Inferior parietal cortex (tissue), 1 donor: ENCODE results near the gene MARF1.
"Not testable (repeated sequence)": the region's sequence is repeated elsewhere in the genome, so short reads cannot be mapped to it uniquely, and the experiment has no call there.

Experiments
- DNase-seq: peaks from one replicate; pipeline ENCODE4 v3.0.0-alpha.2; 2016; ENCODE audit errors: extremely low spot score

Gene MARF1

GRCh38 chr16:15572329-15573001, 70.5 kb downstream of the MARF1 start:
- DNase-seq = no peak

DNA sequence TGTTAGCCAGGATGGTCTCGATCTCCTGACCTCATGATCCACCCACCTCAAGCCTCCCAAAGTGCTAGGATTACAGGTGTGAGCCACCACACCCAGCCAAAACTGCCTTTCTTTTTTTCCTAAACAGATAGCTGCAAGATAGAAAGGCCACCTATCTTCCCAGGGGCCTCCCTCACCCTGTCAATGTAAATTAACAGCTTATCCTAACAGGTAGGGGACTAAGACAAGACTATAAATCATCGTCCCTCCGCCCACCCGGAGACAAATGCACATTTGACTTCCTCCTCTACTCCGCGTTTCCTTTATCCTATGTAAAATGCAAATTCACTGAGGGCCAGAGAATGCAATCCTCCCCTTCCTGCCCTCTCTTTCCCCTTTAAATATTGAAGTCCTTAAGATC, 71.4 kb downstream of the MARF1 start:
- DNase-seq = no peak

DNA sequence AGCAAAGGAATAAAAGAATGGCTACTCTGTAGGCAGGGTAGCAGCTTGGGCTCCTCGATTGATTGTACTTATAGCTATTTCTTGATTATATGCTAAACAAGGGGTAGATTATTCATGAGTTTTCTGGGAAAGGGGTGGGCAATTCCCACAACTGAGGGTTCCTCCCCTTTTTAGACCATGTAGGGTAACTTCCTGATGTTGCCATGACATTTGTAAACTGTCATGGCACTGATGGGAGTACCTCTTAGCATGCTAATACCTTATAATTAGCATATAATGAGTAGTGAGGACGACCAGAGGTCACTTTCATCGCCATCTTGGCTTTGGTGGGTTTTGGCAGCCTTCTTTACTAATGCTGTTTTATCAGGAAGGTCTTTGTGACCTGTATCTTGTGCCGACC, 72.3 kb downstream of the MARF1 start:
- not testable (repeated sequence) for DNase-seq

- no peak for DNase-seq
Observed at GRCh38 chr16:15567823-15568222, 75.1 kb downstream of the MARF1 start.

GRCh38 chr16:15566095-15566494, 76.9 kb downstream of the MARF1 start:
- no peak for DNase-seq

- no peak for DNase-seq
Observed at GRCh38 chr16:15564604-15565339, 78.2 kb downstream of the MARF1 start.

- no peak for DNase-seq
Observed at GRCh38 chr16:15559176-15559575, 83.8 kb downstream of the MARF1 start.

GRCh38 chr16:15557258-15557657, 85.7 kb downstream of the MARF1 start:
- DNase-seq = no peak

DNA sequence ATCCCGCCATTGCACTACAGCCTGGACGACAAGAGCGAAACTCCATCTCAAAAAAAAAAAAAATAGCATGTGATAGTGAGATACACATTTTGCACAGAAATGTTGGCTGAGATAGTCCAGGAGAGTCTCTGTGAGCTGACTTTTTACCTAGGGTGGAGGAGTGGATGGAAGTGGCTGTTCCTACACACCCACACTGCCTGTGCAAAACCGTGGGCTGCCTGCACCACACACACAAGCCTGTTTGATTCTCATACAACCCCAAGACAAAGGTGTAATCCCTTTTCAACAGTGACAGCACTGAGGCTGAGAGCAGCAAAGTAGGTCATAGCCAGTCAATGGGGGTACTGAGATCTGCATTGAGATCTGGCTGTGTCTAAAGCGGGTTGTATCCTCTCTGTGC, 86.8 kb downstream of the MARF1 start:
- no peak for DNase-seq

DNA sequence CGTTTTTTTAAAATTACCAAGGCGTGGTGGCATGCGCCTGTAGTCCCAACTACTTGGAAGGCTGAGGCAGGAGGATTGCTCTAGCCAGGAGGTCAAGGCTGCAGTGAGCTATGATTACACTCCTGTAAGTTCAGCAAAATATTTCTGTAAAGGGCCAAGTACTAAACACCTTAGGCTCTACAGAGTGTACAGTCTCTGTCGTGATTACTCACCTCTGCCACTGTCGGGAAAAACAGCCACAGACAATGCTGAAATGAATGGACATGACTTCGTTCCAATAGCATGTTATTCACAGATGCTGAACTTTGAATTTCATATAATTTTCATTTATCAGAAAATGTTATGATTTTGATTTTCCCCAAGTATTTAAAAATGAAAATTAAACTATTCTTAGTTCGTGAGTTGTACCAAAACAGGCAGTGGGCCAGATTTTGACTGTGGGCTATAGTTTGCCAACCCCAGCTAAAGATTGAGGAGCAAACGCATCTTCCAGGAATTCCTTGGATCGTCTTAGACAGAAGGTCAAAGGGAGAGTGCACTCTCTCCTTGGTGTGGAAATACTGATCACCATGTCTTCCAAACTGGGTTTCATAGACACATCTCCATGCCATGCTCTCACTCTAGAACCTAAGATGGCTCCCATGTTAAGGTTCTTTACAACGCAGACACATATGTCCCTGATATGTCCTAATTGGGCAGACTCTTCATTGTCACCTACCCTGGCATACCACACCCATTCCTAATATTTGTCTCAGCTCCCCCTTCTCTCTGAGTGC, 89.5 kb downstream of the MARF1 start:
- DNase-seq = no peak

DNA sequence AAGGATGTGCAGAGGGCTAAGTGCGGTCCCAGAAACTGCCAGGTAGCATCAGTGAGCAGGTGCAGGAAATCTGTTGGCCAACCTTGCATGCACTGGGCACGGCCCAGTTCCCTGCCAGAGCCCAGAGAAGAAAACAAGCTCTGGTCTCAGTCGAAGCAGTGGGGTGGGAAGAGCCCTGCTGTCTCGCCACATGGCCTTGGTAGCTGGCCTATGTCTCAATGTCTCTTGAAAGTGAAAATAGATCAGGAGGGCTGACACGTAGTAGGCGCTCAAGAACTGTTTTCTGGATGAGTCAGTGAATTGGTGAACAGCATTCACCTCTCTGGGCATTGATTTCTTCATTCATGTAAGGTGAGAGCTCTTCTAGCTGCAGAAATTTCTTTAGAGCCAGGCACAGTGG, 90.4 kb downstream of the MARF1 start:
- no peak for DNase-seq

DNA sequence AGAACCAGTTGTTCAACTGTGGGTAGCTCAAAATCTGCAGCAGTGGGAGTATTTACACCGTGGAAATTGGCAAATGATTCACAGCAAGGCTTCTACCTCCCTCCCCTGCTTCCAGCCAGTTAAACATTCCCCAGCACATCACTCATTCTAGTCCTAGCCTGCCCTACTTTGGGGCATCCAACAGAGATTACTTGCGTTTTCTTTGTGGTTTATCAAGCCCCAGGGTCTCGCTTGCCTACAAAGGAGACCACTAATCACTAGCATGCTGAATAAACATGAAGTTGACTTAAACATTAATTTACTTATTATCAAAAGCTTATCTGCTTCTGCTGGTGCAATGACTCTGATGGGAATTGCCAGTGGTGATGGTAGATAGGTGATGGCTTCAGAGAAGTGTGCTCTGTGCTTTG, 94.5 kb downstream of the MARF1 start:
- DNase-seq = no peak

- no peak for DNase-seq
Observed at GRCh38 chr16:15547768-15548096, 95.2 kb downstream of the MARF1 start.

GRCh38 chr16:15547072-15547767, 95.7 kb downstream of the MARF1 start:
- not testable (repeated sequence) for DNase-seq

DNA sequence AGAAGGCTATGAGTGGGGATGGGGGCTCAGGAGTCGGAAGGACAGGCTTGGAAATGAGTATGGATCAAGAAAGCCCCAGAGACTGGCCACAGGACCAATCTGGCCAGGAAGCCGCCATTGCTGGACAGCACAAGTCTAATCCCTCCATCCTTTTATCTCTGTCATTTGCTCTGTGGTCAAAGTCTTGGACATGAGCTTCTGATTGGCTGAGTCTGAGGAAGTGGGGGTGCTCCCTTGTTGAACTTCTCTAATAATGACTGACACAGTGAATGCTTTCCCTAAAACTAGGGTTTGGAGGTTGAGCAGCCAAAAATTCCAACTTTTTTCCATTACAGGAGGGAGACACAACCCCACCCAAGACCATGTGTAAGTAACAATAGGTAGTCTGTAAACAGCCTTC, 97.4 kb downstream of the MARF1 start:
- DNase-seq = no peak

- DNase-seq = no peak
Observed at GRCh38 chr16:15544405-15544804, 98.5 kb downstream of the MARF1 start.
